Measurements from ENCODE around the gene CRYBA1. TPM values are rescaled to one million over a fixed set of nuclear protein-coding genes. Genes with fewer than 3 reads are reported as not detected.

The CRYBA1 gene
- total RNA-seq, result not detected in 2 replicates

GRCh38 chr17:29246628-29247027, at the start of gene CRYBA1:
CRYBA1 (plus strand) TSS chr17:29246859; CDS start chr17:29246864, 5 bp downstream.

DNA sequence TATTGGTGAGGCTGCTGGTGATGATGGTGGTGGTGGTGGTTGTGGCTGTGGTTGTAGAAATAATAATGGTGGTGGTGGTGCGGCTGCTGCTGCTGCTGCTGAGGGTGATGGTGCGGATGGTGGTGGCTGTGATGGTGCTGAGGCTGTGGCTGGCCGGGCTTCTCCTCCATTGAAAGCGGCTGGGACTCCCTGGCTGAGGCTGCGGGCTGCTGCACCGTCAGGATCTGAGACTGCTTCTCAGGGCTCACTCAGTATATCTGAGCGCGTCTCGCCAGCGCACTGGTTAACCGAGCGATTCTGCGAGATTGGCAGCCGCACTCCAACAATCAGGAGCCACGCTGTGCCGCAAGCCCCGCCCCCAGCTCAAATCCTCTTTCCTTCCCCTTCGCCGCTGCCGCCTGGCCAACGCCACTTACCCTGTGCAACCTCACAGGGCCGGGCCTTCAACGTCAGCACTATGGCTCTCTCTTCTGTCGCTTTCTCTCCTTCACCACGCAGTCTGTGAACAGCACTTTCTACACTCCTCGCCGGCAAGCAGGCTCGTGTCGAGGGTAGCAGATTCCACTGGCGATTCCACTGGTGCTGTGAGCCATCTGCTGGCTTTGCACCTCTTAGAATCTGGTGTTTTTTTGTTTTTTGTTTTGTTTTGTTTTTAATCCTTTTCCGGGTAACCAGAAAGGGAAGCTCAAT, 47.4 kb downstream of the CRYBA1 start, which contains the start of gene NUFIP2:
Gene NUFIP2, minus strand, starts transcription at position 259 of the 690 bp plus-strand sequence. Its CDS starts 89 bp downstream, at position 170.

Other genes starting within 250 kb of the CRYBA1 start
- under 0.01 TPM in 1 of 2 replicates, not detected in the other for gene SEZ6, start 240.8 kb upstream of the CRYBA1 start, total RNA-seq
- 0.86 and 2.3 TPM in 2 replicates for gene PIPOX, start 203.7 kb upstream of the CRYBA1 start, total RNA-seq
- gene MYO18A, start 66.5 kb upstream of the CRYBA1 start, total RNA-seq, result 28.3 and 29.4 TPM in 2 replicates
- 34.0 and 40.1 TPM in 2 replicates for gene NUFIP2, start 47.3 kb downstream of the CRYBA1 start, total RNA-seq
- 48.1 and 58.1 TPM in 2 replicates for gene TAOK1, start 143.5 kb downstream of the CRYBA1 start, total RNA-seq